WI38 (cell line): ENCODE results near the gene TBCD.

ENCODE experiments used
- H3K4me3 ChIP-seq: 2 replicates; pipeline ENCODE4 v1.5.1; 2011; ENCODE audit warnings: low read depth, mild to moderate bottlenecking, control low read depth, low read length
- TF ChIP-seq, protein P1 (sequence below): IDR thresholded peaks from 2 replicates; pipeline ENCODE4 v1.5.1; 2012; ENCODE audit warnings: low read depth, mild to moderate bottlenecking, control low read depth, low read length

TBCD gene

DNA sequence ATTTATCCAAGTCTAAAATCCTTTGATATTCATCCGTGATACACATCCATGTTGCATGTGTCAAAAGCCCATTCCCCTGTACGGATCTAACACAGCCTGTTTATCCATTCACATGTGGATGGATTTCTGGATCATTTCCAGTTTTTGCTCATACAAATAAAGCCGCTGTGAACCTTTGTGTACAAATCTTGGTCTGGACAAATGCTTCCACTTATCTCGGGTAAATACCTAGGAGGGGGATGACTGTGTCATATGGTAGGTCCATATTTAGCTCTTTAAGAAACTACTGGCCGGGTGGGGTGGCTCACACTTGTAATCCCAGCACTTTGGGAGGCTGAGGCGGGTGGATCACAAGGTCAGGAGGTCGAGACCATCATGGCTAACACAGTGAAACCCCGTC lies 6.3 kb upstream of the TBCD start:
- H3K4me3 ChIP-seq: no peak overlapping the region
- TF ChIP-seq, protein P1, sequence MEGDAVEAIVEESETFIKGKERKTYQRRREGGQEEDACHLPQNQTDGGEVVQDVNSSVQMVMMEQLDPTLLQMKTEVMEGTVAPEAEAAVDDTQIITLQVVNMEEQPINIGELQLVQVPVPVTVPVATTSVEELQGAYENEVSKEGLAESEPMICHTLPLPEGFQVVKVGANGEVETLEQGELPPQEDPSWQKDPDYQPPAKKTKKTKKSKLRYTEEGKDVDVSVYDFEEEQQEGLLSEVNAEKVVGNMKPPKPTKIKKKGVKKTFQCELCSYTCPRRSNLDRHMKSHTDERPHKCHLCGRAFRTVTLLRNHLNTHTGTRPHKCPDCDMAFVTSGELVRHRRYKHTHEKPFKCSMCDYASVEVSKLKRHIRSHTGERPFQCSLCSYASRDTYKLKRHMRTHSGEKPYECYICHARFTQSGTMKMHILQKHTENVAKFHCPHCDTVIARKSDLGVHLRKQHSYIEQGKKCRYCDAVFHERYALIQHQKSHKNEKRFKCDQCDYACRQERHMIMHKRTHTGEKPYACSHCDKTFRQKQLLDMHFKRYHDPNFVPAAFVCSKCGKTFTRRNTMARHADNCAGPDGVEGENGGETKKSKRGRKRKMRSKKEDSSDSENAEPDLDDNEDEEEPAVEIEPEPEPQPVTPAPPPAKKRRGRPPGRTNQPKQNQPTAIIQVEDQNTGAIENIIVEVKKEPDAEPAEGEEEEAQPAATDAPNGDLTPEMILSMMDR: no peak

DNA sequence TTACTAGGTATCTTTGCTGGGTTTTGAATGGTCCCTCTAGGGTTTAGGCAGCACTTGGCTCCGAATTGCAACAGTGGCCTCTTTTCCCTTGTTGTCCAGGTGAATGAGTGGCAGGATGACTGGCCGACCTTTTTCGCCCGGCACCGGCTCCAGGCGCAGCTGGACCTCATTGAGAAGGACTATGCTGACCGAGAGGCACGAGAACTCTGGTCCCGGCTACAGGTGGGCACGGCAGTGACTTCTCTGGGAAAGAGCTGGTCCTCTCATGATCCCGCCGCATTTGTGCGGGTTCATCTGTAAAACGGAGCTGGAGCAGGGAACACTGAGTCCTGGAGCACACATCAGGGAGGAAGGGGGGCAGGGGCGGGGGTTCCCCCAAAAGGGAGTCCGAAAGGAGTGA lies 3.1 kb upstream of the TBCD start:
- H3K4me3 ChIP-seq: no peak overlapping the region
- TF ChIP-seq, protein P1: no peak

DNA sequence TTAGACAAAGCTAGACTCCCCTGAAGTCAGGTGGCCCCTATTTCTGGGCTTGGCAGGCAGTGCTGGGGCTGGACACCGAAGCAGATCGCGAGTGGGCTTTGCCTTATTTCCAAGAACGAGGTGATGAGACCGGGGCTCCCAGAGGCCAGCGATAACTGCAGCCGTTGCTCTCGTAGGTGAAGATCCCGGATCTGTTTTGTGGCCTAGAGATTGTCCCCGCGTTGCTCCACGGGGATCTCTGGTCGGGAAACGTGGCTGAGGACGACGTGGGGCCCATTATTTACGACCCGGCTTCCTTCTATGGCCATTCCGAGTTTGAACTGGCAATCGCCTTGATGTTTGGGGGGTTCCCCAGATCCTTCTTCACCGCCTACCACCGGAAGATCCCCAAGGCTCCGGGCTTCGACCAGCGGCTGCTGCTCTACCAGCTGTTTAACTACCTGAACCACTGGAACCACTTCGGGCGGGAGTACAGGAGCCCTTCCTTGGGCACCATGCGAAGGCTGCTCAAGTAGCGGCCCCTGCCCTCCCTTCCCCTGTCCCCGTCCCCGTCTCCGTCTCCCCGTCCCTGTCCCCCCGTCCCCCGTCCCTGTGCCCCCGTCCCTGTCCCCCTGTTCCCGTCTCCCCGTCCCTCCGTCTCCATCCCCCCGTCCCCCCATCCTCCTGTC lies 1.5 kb upstream of the TBCD start:
- H3K4me3 ChIP-seq: no peak overlapping the region
- TF ChIP-seq, protein P1: no peak

DNA sequence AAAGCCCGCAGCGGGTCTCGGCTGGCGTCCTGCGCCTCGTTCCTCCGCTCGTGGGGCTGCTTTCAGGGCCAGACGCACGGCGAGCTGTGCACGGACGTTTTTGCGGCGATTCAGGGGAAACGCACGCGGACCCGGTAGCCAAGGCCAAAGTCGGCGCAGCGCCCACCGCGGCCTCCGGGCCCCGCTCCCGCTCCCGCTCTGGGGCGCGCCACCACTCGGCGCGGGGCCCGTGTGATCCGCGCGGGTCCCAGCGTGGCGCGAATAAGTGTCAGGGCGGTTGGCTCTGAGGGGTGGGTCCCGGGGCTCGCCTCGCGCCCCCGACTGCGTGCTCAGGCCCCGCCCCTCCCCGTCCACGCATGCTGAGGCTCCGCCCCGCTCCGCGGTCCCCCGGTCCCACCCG lies 694 bp upstream of the TBCD start:
- peak overlapping the region; percentile 46 for H3K4me3 ChIP-seq
- TF ChIP-seq, protein P1: no peak

DNA sequence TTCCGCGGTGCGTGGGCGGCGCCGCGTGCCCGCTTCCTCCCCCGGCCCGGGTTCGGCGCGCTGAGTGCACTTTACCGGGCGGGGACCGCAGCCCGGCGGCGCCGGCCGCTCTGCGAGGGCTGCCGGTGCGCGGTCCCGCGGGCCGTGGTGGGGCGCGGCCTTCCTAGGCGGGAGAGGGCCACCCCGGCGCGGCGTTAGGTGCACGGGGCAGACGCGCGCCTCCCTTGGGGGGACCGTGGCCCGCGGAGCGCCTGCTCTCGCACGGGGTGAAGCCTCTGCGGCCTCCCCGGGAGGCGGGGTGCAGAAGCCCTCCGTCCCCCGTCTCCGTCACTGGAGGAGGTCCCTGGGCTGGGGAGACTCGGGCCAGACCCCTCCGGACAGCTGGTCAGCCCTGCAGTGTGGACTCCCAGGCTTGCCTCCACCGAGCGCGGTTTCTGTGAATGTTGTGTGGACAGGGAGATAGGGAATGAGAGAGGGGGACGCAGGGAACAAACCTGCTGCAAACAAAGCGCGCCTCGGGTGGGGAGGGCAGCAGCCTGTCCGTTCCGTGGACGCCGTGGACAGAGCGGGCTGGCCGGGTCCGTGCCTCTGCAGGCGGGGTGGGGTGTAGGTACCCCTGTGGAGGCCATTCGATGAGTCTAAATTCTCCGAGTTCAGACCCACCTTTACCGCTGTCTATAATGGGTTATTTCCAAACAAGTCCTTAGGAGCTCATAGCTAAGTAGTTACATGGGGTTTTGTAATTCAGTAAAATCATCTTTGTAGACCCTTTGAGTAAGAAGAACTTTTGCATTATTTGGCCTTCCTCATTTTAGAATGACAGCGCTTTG lies 721 bp downstream of the TBCD start:
- H3K4me3 ChIP-seq: peak overlapping the region; percentile 82
- TF ChIP-seq, protein P1: no peak

DNA sequence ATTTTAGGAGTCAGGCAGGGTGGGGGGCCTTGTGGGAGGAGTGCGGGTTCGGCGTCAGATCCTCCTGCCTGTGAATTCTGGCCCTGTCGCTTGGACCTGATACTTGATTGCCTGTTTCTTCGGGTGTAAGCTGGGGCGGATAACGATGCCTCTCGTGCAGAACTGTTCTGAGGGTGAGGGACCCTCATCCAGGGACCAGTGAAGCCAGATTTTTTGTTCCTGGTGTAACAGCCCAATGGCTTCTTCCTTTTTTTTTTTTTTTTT lies 1.3 kb downstream of the TBCD start:
- TF ChIP-seq, protein P1: no peak
- H3K4me3 ChIP-seq: peak overlapping the region; percentile 82
